ENCODE data around the gene GID4. TPM values are rescaled to one million over a fixed set of nuclear protein-coding genes. Genes with fewer than 3 reads are reported as not detected.

The GID4 gene
- total RNA-seq, 1 donor from 2014 or later = 5.6 TPM

- no peak for DNase-seq (ENCODE audit: low spot score)
- ATAC-seq = no peak
Observed at GRCh38 chr17:18015593-18015992, 23.6 kb upstream of the GID4 start.

- no peak for DNase-seq (ENCODE audit: low spot score)
- no peak for ATAC-seq
Observed at GRCh38 chr17:18016426-18016825, 22.8 kb upstream of the GID4 start.

GRCh38 chr17:18017958-18018357, 21.2 kb upstream of the GID4 start:
- peak; percentile 82 for ATAC-seq
- DNase-seq (ENCODE audit: low spot score) = peak; percentile 58

DNA sequence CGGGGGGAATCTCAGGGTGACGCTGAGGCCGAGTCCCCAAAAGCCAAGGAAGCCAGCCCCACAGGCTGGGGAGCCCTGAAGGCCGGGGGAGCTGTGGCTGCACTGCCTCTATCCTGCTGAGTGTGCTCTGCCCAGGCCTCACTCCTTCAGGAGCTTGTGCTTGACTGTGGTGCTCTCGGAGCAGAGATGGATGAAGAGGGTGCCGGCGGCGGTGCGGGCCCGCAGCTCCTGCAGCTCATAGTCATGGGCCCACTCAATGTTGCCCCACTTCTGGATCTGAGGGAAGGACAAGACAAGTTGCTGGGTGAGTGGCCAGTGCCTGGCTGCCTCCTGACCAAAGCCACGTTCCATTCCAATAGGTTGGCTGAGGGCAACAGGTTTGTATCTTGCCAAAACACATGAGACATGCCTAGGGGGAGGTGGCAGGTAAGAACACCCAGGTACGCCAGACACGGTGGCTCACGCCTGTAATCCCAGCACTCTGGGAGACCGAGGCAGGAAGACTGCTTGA, 20.7 kb upstream of the GID4 start:
- ATAC-seq (peak; percentile 57), DNase-seq (ENCODE audit: low spot score) (peak; percentile 62)

GRCh38 chr17:18019838-18020154, 19.4 kb upstream of the GID4 start:
- ATAC-seq (no peak), DNase-seq (ENCODE audit: low spot score) (no peak)

DNA sequence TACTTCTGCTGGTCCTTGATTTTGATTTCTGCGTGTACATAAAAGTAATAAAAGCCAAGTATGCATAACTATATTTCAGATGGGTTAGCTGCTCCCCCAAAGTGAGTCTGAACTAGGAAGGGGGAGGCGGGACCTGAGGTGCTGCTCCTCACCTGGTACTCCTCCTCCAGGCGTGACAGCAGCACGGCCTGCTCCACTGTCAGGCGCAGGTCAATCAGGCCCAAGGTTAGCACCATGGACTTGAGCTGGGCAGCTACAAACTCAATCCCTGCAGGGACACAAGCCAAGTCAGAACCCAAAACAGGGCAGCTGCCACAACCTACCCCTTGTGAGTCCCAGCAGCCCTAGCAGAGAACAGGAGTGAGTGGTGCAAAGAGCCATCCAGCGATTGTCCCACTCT, 18.2 kb upstream of the GID4 start:
- DNase-seq (ENCODE audit: low spot score) (no peak), ATAC-seq (no peak)

DNA sequence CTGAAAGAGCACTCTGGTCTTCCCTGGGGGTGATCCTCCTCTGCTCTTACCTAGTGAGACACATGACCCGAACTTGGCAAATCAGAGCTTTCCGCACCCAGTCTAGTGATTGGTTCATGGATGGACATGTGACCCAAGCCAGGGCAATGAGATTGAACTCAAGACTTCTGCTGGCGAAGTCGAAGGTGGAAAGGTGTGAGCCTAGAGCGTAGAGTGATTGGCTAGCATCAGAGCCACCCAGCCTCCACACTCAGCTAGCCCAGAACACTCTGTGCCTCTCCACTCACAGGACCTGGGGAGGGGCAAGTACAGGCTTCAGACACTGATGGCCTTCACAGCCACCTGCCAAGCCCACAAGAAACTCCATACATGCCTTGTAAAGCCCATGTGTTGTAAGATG, 17.8 kb upstream of the GID4 start:
- DNase-seq (ENCODE audit: low spot score) = no peak

DNA sequence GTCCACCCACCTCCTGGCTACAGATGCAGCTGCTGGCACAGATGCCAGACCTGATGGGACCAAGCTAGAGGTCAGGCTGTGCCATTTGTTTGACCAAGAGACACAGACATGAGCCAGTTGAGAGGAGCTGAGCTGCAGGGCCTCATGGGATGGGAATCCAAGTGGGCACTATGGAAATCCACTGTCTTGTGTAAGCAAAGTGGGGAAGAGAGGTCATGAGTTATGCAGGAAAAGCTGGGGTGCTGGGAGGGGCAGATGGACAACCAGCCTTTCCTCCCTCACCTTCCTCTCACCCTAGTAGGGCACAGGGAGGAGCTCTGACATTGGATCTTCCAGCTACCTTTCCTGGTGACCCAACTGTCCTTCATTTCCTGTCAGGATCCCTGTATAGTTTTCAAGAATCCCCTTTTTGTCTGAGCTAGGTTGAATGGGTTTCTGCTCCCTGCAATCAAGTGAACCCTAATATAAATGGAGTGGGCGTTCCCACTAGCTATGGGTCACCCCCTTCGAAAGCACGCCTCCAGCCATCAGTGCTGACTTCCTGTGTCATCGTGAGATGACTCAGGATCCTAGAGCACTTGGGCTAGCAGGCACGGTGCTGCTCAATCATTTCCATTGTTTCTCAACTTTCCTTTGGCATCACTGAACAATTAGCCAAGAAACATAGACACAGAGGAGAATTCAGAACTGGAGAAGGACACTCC, 13.8 kb upstream of the GID4 start:
- no peak for DNase-seq (ENCODE audit: low spot score)
- no peak for ATAC-seq

More for the DNA sequence above, 17.8 kb upstream of the GID4 start:
- no peak for ATAC-seq

DNA sequence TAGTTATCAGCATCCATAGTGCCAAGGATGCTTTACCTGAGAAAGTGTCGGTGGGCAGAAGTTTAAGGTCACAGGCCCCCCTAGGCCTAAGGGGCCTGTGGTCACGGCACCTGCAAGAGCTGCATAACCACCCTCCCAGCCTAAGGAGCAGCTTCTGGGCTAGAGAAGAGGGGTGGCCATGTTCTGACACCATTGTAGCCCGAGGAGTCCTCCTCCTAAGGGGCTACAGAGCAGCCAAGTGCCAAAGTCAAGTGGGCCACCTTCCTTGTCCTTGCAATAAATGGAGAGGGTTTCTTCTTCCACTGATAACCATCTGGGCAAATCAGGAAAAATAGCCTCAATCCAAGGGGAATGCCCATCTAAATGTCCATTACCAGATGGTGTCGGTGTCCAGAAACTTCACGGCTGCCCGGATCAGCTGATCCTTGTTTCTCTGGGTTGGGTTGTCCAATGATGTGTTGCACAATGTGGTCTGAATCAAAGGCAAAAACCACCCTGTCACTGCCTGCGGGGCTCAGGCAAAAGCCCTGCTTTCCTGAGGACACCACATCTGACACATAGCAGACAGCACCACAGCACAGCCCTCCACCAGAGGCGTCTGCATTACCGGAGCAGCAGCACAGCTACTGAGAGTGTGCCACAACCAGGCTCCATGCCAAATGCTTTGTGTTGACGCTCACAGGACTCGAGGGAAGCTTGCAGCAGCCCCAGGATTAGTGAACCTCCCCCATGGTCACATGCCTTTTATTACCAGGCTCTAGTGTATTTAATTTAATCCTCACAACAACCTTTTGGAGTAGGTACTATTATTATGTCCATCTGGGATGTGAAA, 13.0 kb upstream of the GID4 start:
- peak; percentile 62 for DNase-seq (ENCODE audit: low spot score)
- ATAC-seq = peak; percentile 71

- ATAC-seq (peak; percentile 91), DNase-seq (ENCODE audit: low spot score) (peak; percentile 88)
Observed at GRCh38 chr17:18027280-18027679, 11.9 kb upstream of the GID4 start.

DNA sequence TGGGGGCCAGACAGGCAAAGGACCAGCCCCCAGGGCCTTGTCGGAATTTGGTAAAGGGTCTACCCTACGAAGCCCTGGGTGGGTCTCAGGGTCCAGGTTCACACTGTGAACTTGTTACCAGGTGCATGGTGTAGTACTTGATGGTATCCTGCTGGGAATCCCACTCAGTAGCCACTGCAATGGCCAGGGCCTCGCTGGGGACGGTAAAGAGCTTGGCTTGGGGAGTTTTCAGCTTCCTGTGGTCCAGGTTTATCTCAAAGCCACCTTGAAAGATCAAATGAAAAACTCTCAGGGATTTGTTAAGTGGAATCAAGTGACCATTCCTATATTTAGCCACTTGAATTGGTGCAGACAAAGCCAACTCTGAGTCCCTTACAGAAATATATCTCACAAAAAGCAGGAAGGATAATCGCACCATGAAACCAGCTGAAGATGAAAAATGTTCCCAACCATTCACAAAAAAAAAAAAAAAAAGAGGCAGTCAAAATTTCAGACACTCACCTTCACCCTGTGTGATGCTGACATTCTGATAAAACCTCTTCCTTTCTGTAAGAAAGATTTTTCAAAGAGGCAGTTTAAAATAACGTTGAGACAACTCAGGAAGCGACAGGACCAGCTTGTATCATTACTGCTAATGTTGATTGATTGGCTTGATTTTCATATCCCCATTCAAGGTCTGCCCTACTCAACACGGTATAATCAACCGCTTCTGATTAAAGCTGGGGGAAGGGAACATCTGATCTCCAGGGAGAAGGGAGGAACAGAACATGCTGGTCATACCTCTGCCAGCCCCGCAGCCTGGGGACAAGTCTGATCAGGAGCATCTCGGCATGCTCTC, 10.9 kb upstream of the GID4 start:
- DNase-seq (ENCODE audit: low spot score) = no peak
- no peak for ATAC-seq

GRCh38 chr17:18028952-18029540, 10.2 kb upstream of the GID4 start:
- DNase-seq (ENCODE audit: low spot score) = no peak
- ATAC-seq = no peak

- no peak for ATAC-seq
Observed at GRCh38 chr17:18031955-18032354, 7.3 kb upstream of the GID4 start.

GRCh38 chr17:18033442-18034099, 5.6 kb upstream of the GID4 start:
- no peak for DNase-seq (ENCODE audit: low spot score)
- peak; percentile 97 for ATAC-seq

More at GRCh38 chr17:18031955-18032354, 7.3 kb upstream of the GID4 start:
- no peak for DNase-seq (ENCODE audit: low spot score)

DNA sequence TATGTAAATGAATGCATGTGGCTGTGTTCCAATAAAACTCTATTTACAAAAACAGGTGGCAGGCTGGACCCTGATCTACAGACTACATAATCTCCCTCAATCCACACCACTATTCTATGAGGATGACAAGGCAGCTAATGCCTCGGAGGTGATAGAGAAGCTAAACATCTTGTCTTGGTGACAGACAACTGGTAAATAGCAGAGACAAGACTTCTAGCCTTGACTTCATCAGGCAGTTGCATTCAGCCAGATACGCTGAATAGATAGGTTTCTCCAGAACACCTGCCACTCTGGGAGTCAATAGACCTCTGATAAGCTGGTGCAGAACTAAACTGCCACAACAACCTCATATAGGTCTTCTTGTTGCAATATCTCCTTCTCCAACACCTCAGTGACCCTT, 3.5 kb upstream of the GID4 start:
- DNase-seq (ENCODE audit: low spot score) (no peak), ATAC-seq (no peak)

- ATAC-seq = no peak
- DNase-seq (ENCODE audit: low spot score) = no peak
Observed at GRCh38 chr17:18037486-18037885, 1.7 kb upstream of the GID4 start.

DNA sequence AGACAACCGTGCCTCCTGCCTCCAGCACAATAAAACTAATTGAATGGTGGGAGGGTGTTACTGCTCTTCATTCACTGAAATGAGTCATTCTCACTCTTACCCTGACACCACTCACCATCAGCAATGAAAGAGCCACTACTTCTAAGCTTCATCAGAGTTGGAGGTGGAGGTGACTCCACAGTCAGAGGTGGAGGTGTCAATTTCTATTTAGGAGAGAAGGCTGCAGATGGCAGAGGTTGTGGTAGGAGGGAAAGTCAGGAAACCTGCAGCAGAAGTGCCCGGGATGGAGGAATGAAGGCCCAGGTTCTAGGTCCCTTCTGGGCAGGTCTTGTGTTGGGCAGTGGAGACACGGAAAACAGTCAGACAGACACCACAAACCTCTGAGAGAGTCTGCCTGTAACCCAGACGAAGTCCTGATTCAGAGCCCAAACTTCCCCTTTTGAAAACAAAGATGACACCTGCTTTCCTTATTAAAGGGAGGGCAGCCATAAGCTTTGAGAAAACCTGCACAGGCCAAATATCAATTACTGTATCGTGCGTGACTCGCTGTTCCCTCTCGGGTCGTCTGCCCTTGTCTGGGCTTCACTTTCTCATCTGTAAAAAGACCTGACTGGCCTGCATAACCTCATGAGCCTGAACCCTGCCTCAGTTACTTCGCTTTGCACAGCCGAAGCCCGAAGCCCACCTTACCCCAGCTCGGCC, 908 bp upstream of the GID4 start:
- ATAC-seq (no peak), DNase-seq (ENCODE audit: low spot score) (no peak)

DNA sequence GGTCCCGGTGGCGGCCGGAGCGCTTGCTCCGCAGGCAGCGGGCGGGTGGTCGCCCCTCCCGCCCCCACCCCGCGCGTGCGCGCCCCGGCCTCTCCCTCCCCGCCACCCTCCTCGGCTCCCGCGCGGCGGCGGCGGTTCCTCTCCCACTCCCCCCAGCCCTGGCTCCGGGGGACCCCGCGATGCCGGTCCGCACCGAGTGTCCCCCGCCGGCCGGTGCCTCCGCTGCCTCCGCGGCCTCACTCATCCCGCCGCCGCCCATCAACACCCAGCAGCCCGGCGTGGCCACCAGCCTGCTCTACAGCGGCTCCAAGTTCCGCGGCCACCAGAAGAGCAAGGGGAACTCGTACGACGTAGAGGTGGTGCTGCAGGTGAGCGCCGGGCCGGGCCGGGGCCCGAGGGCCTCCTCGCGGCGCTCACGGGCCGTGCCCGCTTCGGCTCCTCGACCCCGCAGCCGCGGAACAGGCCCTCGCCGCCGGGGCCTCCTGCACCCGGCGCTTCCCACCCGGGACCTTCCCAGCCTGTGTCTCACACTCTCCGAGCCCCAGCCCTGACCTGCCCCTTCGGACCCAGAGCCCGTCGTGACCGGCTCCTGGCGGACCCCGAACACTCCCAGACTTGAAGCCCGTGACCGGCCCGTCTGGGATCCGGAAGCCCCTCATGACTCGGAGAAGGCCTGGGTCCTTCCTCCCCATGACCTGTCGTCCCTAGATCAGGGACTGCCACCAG, 490 bp downstream of the GID4 start:
- ATAC-seq = peak; percentile 50
- no peak for DNase-seq (ENCODE audit: low spot score)

GRCh38 chr17:18040261-18040858, 1.2 kb downstream of the GID4 start:
- no peak for ATAC-seq
- DNase-seq (ENCODE audit: low spot score) = no peak

All from left lobe of liver (tissue), 2 donors.